OCI-LY7 (cell line): ENCODE measurements around the gene NAA80.

Experiments used
- CTCF ChIP-seq: fragments of 200-600 bp; sonication (generic); conservative IDR thresholded peaks from 2 replicates; pipeline ENCODE4 v1.5.1; 2014; ENCODE audit warnings: mild to moderate bottlenecking, antibody characterized with exemption, low read length, moderate library complexity, mixed read lengths
- EZH2phosphoT487 ChIP-seq: fragments of 200-600 bp; sonication (generic); IDR thresholded peaks from 2 replicates; pipeline ENCODE4 v1.6.1; 2018; ENCODE audit warnings: low read depth, borderline replicate concordance, mild to moderate bottlenecking, mixed run types, antibody characterized with exemption, low read length, moderate library complexity, mixed read lengths

DNA sequence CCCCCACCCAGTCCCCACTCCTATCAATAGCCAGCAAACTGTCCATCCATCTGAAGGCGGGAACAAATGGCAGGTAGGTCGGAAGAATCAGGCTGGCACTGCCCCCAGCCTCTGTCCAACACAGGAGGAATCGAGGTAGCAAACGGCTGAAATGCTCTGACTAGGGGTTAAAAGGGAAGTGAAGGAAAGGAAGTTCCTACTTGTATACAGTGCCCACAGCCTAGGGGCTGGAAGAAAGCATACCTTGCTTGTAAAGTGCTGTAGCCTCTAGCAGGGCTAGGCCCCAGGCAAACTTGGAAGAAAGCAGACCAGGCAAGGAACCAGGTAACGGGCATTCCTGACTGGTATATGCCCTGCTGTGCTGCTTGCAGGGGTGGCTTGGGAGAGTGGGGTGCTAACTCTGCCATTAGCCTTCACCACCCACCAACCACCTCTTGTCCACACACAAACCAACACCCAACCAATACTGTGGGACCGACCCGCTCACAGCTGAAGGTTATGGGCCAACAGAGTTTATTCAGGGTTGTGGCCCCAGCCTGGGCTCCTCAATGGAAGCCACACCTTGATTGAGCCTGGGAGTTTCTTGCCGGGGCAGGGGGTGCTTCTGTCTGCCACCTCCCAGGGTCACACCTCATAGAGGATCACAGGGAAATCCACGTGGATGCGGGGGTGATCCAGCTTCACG lies 26.4 kb upstream of the NAA80 start:
- TF ChIP-seq CTCF (no peak), EZH2phosphoT487 (no peak)
